ENCODE data around the gene REP15. TPM values are rescaled to one million over a fixed set of nuclear protein-coding genes. Genes with fewer than 3 reads are reported as not detected.

Gene REP15
- polyA plus RNA-seq, 3 donors, result not detected

- no peaks in the 10 kb centered on the region for H3K36me3 Mint-ChIP-seq
- no peaks in the 10 kb centered on the region for H3K9me3 Mint-ChIP-seq
- H3K9ac ChIP-seq (ENCODE audit: insufficient read depth, low read length, poor library complexity, severe bottlenecking), result no peak overlapping the region
Measured at GRCh38 chr12:27705263-27705662, 9.0 kb downstream of the REP15 start.

GRCh38 chr12:27707216-27707615, 11.0 kb downstream of the REP15 start:
- H3K4me1 ChIP-seq (ENCODE audit: control insufficient read depth in 1 of 2, insufficient read depth in 2 of 2, low read length in 2 of 2), result peaks cover 15 to 17% of the 10 kb centered on the region in 2 donors
- H3K9ac ChIP-seq (ENCODE audit: insufficient read depth, low read length, poor library complexity, severe bottlenecking), result no peak overlapping the region
- H3K27ac ChIP-seq (ENCODE audit: low read depth in 1 of 2, low read length in 2 of 2), result no peak overlapping the region
- no peak for DNase-seq
- H3K4me3 Mint-ChIP-seq, result no peak overlapping the region
- H3K9me3 Mint-ChIP-seq, result no peaks in the 10 kb centered on the region
- H3K36me3 ChIP-seq (replicated peaks in 1 of 2; ENCODE audit: control insufficient read depth in 1 of 2, insufficient read depth in 2 of 2, low read length in 2 of 2), result no peaks in the 10 kb centered on the region
- H3K4me2 ChIP-seq (replicated peaks; ENCODE audit: extremely low read depth, low read length, poor library complexity, severe bottlenecking), result no peak overlapping the region
- peaks cover 22% of the 10 kb centered on the region for H3K4me1 Mint-ChIP-seq
- peaks cover 16% of the 10 kb centered on the region for H3K79me2 ChIP-seq (ENCODE audit: insufficient read depth, low read length)
- H2AFZ ChIP-seq (ENCODE audit: insufficient read depth, low read depth, low read length, poor library complexity, severe bottlenecking), result no peak overlapping the region
- H3K36me3 Mint-ChIP-seq, result no peaks in the 10 kb centered on the region
- no peaks in the 10 kb centered on the region for H3K27me3 ChIP-seq (ENCODE audit: control insufficient read depth in 2 of 2, insufficient read depth in 2 of 2, low read length in 2 of 2)
- no peak for TF ChIP-seq CTCF (IDR thresholded peaks at IDR 0.05)
- H3K27me3 Mint-ChIP-seq (ENCODE audit: low read depth in 3 of 3), result peaks cover 0 to 5% (median 1%) of the 10 kb centered on the region in 3 donors
- H3K9me3 ChIP-seq (replicated peaks in 1 of 2; ENCODE audit: control insufficient read depth in 1 of 2, insufficient read depth in 1 of 2, low read length in 2 of 2), result no peaks in the 10 kb centered on the region
- peak overlapping the region in 1 of 7 donors; percentile 43 for H3K27ac Mint-ChIP-seq
- WGBS (ENCODE audit: insufficient coverage), result no CpG with 5 or more reads among the region's 2 CpGs
- peaks cover 6% of the 10 kb centered on the region for H4K20me1 ChIP-seq (ENCODE audit: insufficient read depth, low read length)
- intact Hi-C loops (cut with micrococcal nuclease), result no loop called here
- H3K4me3 ChIP-seq (replicated peaks in 1 of 3; ENCODE audit: low read depth in 2 of 3, low read length in 3 of 3), result no peak overlapping the region

More at GRCh38 chr12:27705263-27705662, 9.0 kb downstream of the REP15 start:
- Histone ChIP-seq H3K4me1 (ENCODE audit: control insufficient read depth in 1 of 2, insufficient read depth in 2 of 2, low read length in 2 of 2) (peaks cover 0 to 4% of the 10 kb centered on the region in 2 donors), H3K27ac (ENCODE audit: low read depth in 1 of 2, low read length in 2 of 2) (no peak overlapping the region), H2AFZ (ENCODE audit: insufficient read depth, low read depth, low read length, poor library complexity, severe bottlenecking) (no peak overlapping the region), H3K4me2 (replicated peaks; ENCODE audit: extremely low read depth, low read length, poor library complexity, severe bottlenecking) (no peak overlapping the region), H3K9me3 (replicated peaks in 1 of 2; ENCODE audit: control insufficient read depth in 1 of 2, insufficient read depth in 1 of 2, low read length in 2 of 2) (no peaks in the 10 kb centered on the region), H3K27me3 (ENCODE audit: control insufficient read depth in 2 of 2, insufficient read depth in 2 of 2, low read length in 2 of 2) (no peaks in the 10 kb centered on the region), H4K20me1 (ENCODE audit: insufficient read depth, low read length) (no peaks in the 10 kb centered on the region), H3K4me3 (replicated peaks in 1 of 3; ENCODE audit: low read depth in 2 of 3, low read length in 3 of 3) (no peak overlapping the region), H3K36me3 (replicated peaks in 1 of 2; ENCODE audit: control insufficient read depth in 1 of 2, insufficient read depth in 2 of 2, low read length in 2 of 2) (no peaks in the 10 kb centered on the region), H3K79me2 (ENCODE audit: insufficient read depth, low read length) (no peaks in the 10 kb centered on the region)
- no peak for DNase-seq
- Mint-ChIP-seq H3K27ac (no peak overlapping the region), H3K4me3 (no peak overlapping the region), H3K27me3 (ENCODE audit: low read depth in 3 of 3) (peaks cover 0 to 7% (median 1%) of the 10 kb centered on the region in 3 donors), H3K4me1 (peaks cover 10% of the 10 kb centered on the region)
- intact Hi-C loops (cut with micrococcal nuclease), result no loop called here
- TF ChIP-seq CTCF (IDR thresholded peaks at IDR 0.05), result no peak
- whole genome bisulfite sequencing (ENCODE audit: insufficient coverage), result 98% methylated on average over 6 of the region's 8 CpGs

Measured in CD14-positive monocyte (primary cell).